Right lung (tissue), 5 donors: ENCODE measurements around the gene GABRQ. TPM values are rescaled to one million over a fixed set of nuclear protein-coding genes. Genes with fewer than 3 reads are reported as not detected.
"Not testable (repeated sequence)": the region's sequence is repeated elsewhere in the genome, so short reads cannot be mapped to it uniquely, and the experiment has no call there.

Experiments
- DNase-seq, 2 donors: peaks; one replicate each; pipeline ENCODE4 v3.0.0-alpha.2; 2013
- polyA plus RNA-seq, 5 donors: library from polyadenylated mRNA; unstranded; fragments of 120-200 nt; gene quantifications; one replicate each; pipeline versions ENCODE4 v1.2.1 to v1.2.3, GENCODE V29; 2013; ENCODE audit warnings: inconsistent platforms in 1 of 5, low replicate concordance in 1 of 5; ENCODE audit not compliant: insufficient read length in 5 of 5, insufficient read depth in 1 of 5

The GABRQ gene
- polyA plus RNA-seq, 5 donors: 0.67 to 1.0 (median 0.77) TPM

DNA sequence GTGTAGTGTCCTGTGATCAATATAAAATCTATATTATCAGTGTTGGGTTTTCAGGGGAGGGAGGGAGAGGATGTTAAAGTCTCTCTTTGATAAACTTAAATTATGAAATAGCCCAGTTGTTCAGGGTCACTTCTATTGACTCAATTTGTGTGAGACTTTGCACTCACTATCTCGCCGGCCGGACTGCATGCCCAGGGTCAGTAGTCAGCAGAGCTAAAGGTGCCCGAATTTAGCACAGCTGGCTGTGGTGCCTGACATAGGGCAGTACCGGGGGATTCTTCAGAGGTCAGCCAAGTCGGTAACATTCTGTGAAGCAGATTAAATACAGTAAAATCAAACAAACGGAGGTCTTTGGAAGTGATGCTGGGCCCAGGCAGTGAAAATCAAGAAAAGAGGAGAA, 19.2 kb downstream of the GABRQ start:
- no peak for DNase-seq

DNA sequence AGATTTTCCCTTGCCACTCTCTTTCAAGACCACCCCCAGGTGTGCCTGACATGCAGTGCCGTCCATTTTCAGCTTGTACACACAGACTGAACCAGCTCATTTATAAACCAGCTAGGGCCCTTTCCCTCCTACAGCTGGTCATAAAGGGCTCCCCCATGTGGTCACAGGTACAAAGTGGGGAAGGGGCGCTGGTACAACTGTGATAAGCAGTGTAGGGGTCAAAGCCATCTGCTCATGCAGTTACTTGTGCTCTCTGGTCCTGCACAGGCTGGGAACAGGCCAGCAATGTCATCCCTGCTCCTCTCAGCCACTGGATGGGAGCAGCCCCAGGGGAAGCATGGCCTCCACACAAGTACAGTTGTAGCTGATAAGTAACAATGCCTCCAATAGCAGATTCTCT, 20.6 kb downstream of the GABRQ start:
- DNase-seq: no peak

DNA sequence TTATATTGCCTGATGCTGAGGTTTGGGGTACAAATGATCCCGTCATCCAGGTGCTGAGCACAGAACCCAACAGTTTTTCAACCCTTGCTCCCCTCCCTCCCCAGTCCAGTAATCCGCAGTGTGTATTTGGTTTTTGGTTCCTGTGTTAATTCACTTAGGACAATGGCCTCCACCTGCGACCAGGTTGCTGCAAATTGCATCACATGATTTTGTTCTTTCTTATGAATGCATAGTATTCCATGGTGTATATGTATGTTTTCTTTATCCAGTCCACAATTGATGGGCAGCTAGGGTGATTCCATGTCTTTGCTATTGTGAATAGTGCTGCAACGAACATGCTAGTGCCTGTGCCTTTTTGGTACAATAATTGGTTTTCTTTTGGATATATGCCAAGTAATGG, 25.4 kb downstream of the GABRQ start:
- no peak for DNase-seq

DNA sequence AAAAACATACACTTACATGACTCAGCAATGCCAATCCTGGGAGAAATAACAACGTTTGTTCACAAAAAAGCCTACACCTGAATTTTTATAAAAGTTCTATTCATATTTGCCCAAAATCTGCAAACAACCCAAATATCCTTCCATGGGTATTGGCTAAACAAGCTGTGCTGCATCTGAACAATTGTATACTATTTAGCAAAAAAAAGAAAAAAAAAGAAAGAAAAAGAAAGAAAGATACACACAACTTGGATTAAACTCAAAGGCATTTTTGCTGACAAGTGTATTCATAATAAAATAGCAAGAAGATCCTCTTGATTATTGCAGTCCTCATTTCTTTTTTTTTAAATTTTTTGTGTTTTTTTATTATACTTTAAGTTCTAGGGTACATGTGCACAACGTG, 36.4 kb downstream of the GABRQ start:
- no peak for DNase-seq

GRCh38 chrX:152674652-152675051, 37.0 kb downstream of the GABRQ start:
- DNase-seq: not testable (repeated sequence)

DNA sequence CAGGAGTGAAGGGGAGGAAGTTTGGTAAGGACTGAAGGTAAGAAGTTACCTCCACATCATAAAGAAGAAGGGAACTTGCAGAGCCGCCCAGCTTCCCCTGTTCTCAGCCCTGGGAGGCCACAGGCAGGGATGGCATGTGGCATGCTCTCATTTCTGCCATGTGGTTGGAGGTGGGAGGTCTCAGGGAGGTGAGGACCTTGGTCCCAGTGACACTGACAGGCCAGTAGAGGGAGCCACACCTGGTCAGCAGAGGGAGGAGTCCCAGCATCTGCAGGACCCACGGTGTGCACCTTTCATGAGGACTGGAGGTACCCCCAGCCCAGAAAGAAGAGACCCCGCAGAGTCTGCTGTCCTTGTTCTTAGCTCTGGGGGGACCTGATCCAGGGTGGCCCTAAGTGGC, 43.3 kb downstream of the GABRQ start:
- DNase-seq: not testable (repeated sequence)

DNA sequence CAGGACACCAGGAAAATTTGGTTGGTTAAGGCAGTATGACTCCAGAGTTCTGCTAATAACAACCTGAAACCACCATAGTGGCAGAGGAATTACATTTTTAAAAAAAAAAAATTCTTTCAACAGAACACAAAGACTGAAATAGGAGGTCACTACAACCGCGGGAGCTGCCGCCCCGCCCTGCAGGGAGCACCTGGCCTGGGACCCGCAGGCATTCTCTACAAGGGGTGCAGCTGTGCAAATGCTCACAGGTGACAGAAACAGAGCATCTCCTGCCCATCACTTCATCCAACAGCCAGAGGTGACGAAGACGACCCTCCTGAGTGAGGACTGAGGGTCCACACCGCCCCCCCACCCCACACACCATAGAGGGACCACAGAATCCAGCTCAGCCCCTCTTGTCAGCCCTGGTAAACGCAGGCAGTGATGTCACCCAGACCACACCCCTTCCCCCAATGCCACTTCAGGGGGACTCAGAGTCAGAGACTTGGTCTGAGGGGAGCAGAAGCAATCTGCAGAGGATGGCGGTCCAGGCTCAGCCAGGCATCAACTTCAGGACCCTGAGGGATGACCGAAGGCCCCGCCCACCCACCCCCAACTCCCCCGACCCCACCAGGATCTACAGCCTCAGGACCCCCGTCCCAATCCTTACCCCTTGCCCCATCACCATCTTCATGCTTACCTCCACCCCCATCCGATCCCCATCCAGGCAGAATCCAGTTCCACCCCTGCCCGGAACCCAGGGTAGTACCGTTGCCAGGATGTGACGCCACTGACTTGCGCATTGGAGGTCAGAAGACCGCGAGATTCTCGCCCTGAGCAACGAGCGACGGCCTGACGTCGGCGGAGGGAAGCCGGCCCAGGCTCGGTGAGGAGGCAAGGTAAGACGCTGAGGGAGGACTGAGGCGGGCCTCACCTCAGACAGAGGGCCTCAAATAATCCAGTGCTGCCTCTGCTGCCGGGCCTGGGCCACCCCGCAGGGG, 60.5 kb downstream of the GABRQ start, which contains the start of gene MAGEA3:
Gene MAGEA3, plus strand, starts transcription at position 843 of the 980 bp plus-strand sequence. CDS start 2,039 bp downstream, outside the sequence.
- DNase-seq: not testable (repeated sequence)

GRCh38 chrX:152700390-152700789, 62.7 kb downstream of the GABRQ start:
- DNase-seq: not testable (repeated sequence)

DNA sequence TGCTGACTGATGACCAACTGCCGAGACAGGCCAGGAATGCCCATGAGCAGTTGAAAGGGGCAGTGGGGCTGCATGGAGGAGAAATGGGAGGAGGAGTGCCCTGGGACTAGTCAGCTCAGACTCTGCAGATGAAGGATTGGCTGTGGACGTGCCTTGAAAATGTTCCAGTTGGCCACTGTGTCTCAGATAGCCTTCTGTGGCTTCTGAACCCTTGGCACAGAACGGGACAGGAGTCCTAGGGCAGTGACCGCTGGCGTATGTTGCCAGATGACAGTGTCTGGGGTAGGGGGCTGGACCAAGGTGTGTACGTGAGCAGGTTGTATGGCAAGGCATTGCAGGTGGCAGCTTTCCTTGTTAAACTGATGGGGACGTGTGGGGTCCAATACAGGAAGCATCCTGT, 68.8 kb downstream of the GABRQ start:
- not testable (repeated sequence) for DNase-seq

Other genes starting within 250 kb of the GABRQ start
- gene GABRA3, start 186.6 kb upstream of the GABRQ start, polyA plus RNA-seq: under 1 TPM; 0.52 to 0.69 (median 0.55) TPM
- gene MAGEA3, start 60.9 kb downstream of the GABRQ start, polyA plus RNA-seq: not detected
- not detected for gene CSAG2, start 71.4 kb downstream of the GABRQ start, polyA plus RNA-seq
- not detected for gene MAGEA2B, start 76.7 kb downstream of the GABRQ start, polyA plus RNA-seq
- not detected for gene CSAG1, start 95.8 kb downstream of the GABRQ start, polyA plus RNA-seq
- gene MAGEA12, start 95.9 kb downstream of the GABRQ start, polyA plus RNA-seq: not detected
- not detected for gene MAGEA2, start 115.9 kb downstream of the GABRQ start, polyA plus RNA-seq
- gene CSAG3, start 121.3 kb downstream of the GABRQ start, polyA plus RNA-seq: not detected
- gene MAGEA6, start 131.8 kb downstream of the GABRQ start, polyA plus RNA-seq: not detected
- 100 to 1,000 TPM in 1 of 5 donors, 10 to 100 TPM in 4; 80.7 to 102 (median 89.7) TPM for gene CETN2, start 192.9 kb downstream of the GABRQ start, polyA plus RNA-seq
- 10 to 100 TPM; 15.9 to 24.3 (median 19.0) TPM for gene NSDHL, start 193.2 kb downstream of the GABRQ start, polyA plus RNA-seq